GM21423 (cell line): ENCODE results near the gene STXBP5.

Experiments used
- ATAC-seq: cut with Tn5 transposase; IDR thresholded peaks from one replicate; pipeline ENCODE4 v1.9.1; 2021; ENCODE audit warnings: mild to moderate bottlenecking, moderate library complexity; ENCODE audit not compliant: unreplicated experiment

STXBP5 gene

GRCh38 chr6:147285087-147285855 is 81.1 kb downstream of the STXBP5 start:
- peak; percentile 74 for ATAC-seq

DNA sequence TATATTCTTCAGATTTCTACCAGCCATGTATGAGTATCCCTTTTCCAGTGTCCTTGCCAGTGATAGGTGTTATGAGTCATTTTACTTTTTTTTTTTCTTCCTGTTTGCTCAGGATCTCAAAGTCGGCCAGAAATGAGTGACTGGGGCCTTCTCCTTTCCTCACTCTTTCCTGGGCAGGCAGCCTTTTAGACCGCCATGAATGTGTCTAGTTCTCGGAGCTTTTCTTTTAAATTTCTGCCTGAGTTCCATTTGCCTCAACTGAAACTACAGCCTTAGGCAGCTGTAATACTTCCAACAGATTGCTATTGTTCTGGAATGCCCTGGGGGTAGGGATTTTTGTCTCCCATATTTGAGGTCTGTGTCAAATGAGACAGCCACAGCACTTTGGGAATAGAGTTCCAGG is 83.7 kb downstream of the STXBP5 start:
- ATAC-seq: no peak

GRCh38 chr6:147297124-147297523 is 92.9 kb downstream of the STXBP5 start:
- no peak for ATAC-seq

DNA sequence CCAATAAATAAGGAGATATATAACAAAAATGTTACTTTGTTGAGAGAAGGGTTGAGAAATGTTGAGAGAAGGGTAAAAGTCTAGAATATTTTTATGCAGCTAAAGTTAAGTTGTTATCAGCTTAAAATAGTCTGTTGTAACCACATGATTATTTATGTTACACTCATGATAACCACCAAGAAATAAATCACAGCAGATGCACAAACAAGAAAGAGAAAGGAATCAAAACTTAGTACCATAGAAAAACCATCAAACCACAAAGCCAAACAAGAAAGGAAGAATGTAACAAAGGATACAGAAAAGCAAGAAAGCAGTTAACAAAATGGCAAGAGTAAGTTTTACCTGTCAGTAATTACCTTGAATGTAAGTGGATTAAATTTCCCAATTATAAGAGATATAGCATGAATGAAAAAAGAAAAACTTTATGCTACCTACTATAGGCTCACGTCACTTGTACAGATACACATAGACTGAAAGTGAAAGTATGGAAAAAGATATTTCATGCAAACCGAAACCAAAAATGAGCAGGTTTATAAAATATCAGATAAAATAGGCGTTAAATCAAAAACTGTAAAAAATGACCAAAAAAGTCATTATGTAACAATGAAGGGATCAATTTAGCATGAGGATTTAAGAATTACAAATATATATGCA is 93.6 kb downstream of the STXBP5 start:
- ATAC-seq: no peak

DNA sequence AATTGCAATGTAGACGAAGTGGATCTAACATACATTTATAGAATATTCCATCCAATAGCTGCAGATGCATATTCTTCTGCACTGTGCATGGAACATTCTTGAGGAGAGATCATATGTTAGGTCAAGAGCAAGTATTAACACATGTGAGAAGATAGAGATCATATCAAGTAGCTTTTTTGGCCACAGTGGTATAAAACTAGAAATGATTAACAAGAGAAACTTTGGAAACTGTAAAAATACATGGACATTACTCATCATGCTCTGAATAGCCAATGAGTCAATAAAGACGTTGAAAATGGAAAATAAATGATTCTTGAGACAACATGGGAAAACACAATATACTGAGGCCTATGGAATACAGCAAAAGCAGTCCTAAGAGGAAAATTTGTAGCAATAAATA is 94.2 kb downstream of the STXBP5 start:
- no peak for ATAC-seq

- ATAC-seq: no peak
These were observed 94.8 kb downstream of the STXBP5 start for GRCh38 chr6:147299035-147299434.

DNA sequence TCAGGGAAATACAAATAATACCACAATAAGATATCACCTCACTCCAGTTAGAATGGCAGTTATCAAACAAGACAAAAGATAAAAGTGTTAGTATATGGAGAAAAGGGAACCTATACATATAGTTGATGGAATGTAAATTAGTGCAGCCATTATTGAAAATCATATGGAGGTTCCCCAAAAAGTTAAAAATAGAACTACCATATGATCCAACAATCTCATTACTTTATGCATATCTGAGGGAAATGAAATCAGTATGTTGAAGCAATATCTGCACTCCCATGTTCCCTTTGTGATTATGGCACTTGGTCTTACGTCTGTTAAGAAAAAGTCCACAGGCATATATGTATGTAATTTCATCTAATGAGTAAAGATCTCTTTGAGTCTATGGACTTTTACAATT is 96.9 kb downstream of the STXBP5 start:
- no peak for ATAC-seq

DNA sequence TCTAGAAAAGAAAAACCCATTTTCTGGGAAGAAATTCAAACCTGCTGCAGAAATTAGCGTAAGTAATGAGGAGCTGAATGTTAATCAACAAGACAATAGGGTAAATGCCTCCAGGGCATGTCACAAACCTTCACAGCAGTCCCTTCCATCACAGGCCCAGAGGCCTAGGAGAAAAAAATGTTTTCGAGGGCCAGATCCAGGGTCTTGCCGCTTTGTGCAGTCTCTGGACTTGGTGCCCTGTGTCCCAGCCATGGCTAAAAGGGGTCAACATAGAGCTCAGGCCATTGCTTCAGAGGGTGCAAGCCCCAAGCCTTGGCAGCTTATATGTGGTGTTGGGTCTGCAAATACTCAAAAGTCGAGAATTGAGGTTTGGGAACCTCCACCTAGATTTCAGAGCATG is 99.8 kb downstream of the STXBP5 start:
- no peak for ATAC-seq

DNA sequence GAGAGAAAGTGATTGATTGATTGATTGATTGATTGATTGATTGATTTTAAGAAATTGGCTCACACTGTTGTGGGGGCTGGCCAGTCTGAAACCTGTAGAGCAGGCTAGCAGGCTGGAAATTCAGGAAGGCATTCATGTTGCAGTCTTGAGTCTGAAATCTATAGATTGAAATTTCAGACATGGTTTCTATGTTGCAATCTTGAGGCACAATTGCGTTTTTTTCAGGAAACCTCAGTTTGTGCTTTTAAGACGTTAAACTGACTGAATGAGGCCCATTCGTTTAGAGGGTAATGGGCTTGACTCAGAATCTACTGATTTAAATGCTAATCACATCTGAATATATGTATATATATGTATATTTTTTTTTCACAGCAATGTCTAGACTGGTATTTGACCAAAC is 106.3 kb downstream of the STXBP5 start:
- ATAC-seq: no peak

GRCh38 chr6:147311218-147311617 is 107.0 kb downstream of the STXBP5 start:
- ATAC-seq: no peak

DNA sequence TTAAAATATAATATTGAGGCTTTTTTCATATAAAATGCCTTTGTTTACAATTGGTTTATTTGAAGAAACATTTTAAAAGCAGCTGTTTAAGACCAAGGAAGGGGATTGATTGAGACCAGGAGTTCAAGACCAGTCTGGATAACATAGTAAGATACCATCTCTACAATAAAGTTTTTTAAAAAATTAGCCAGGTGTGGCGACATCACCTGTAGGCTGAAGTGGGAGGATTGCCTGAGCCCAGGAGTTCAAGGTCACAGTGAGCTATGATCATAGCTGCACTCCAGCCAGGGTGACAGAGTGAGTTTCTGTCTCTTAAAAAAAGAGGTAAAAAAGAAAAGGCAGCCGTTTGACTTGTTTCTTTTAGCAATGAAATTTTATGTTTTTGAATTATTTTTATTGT is 117.0 kb downstream of the STXBP5 start:
- no peak for ATAC-seq

GRCh38 chr6:147322299-147323162 is 118.3 kb downstream of the STXBP5 start:
- peak; percentile 97 for ATAC-seq

- ATAC-seq: no peak
These were observed 121.3 kb downstream of the STXBP5 start for GRCh38 chr6:147325557-147325956.

GRCh38 chr6:147331401-147331800 is 127.2 kb downstream of the STXBP5 start:
- no peak for ATAC-seq

GRCh38 chr6:147337921-147338320 is 133.7 kb downstream of the STXBP5 start:
- ATAC-seq: no peak

DNA sequence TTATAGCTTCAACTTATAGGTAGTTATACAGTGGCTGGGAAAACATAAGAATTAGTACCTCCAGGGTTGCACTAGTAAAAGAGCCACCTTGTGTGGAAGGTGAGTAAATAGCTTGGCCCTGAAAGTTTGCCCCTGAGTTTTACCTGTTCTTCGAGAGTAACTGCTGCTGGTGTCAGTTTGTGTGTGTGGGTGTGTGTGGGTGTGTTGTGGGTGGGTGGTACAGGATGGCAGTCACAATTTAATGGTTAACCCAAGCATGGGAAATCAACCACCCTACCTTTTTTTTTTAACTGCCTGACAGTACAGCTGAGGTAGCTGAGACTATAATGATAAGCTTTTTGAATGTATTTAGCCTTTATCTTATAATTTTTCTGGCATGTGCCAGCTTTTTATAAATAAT is 137.3 kb downstream of the STXBP5 start:
- no peak for ATAC-seq

GRCh38 chr6:147345902-147346301 is 141.7 kb downstream of the STXBP5 start:
- ATAC-seq: no peak

DNA sequence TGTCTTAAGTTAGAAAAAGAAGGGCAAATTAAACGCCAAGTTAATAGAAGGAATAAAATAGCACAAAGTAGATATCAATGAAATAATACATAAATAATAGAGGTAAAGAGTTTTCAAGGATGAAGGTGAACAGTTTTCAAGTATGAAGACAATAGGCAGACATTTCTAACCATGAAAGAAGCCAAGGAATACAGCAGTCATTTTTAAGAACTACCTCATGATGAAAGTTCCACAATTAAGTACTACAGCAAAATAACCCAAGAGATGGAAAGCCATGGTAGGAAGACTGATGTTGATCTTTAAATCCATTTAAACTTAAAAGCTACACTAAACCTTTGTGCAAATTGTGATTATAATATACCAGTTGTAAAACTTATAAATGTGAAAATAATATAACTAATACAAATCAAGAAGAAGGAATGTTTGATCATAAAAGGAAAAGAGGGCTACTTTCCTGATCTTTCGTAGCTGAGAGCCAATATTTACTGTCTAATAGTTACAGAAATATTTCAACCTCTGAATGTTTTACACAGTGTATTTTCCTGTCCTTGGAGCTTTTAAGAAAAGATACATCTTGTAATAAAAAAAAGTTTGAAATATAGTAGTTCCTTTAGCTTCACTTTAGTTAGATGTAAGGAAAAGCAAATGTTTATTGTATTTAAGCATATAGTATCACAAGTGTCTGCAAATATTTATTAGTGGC is 143.1 kb downstream of the STXBP5 start:
- no peak for ATAC-seq

GRCh38 chr6:147347882-147348575 is 143.8 kb downstream of the STXBP5 start:
- no peak for ATAC-seq

GRCh38 chr6:147361311-147361981 is 157.2 kb downstream of the STXBP5 start:
- ATAC-seq: no peak
